Subcutaneous adipose tissue (tissue), 4 donors: ENCODE data around the gene B4GALT2. TPM values are rescaled to one million over a fixed set of nuclear protein-coding genes. Genes with fewer than 3 reads are reported as not detected.

Experiments used
- total RNA-seq, 4 donors: library from RNA; depleted of rRNA; stranded (reverse); fragments of >200 nt; gene quantifications; one replicate each; pipeline ENCODE4 v1.1.0, GENCODE V29; 2016
- TF ChIP-seq, protein P1 (sequence below): fragments of 450-650 bp; IDR thresholded peaks from one replicate; pipeline ENCODE4 v1.5.1; 2016; ENCODE audit warnings: low read depth, mild to moderate bottlenecking, control low read depth, antibody characterized with exemption, moderate library complexity

B4GALT2 gene
- total RNA-seq, 4 donors from 2014 or later = 21.1 to 44.3 (median 26.7) TPM

DNA sequence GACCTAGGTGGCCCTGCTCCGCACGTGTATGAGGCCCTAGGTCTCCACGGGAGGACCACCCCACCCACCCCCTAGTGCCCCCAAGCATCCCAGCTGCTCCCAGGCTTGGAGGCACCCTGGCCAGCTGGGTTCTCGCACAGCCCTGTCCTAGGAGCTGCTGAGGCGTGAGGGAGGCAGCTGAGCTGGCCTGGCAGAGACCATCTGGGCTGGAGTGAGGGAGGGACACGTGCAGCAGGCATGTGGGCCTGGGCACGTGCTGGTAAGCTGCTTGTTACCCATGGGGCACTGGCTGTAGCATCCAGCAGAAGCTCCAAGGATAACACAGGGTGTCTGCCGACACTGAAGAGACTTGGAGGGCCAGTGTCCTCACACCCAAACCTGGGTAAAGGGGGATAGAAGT, 42.1 kb downstream of the B4GALT2 start:
- TF ChIP-seq, protein P1, sequence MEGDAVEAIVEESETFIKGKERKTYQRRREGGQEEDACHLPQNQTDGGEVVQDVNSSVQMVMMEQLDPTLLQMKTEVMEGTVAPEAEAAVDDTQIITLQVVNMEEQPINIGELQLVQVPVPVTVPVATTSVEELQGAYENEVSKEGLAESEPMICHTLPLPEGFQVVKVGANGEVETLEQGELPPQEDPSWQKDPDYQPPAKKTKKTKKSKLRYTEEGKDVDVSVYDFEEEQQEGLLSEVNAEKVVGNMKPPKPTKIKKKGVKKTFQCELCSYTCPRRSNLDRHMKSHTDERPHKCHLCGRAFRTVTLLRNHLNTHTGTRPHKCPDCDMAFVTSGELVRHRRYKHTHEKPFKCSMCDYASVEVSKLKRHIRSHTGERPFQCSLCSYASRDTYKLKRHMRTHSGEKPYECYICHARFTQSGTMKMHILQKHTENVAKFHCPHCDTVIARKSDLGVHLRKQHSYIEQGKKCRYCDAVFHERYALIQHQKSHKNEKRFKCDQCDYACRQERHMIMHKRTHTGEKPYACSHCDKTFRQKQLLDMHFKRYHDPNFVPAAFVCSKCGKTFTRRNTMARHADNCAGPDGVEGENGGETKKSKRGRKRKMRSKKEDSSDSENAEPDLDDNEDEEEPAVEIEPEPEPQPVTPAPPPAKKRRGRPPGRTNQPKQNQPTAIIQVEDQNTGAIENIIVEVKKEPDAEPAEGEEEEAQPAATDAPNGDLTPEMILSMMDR = no peak

DNA sequence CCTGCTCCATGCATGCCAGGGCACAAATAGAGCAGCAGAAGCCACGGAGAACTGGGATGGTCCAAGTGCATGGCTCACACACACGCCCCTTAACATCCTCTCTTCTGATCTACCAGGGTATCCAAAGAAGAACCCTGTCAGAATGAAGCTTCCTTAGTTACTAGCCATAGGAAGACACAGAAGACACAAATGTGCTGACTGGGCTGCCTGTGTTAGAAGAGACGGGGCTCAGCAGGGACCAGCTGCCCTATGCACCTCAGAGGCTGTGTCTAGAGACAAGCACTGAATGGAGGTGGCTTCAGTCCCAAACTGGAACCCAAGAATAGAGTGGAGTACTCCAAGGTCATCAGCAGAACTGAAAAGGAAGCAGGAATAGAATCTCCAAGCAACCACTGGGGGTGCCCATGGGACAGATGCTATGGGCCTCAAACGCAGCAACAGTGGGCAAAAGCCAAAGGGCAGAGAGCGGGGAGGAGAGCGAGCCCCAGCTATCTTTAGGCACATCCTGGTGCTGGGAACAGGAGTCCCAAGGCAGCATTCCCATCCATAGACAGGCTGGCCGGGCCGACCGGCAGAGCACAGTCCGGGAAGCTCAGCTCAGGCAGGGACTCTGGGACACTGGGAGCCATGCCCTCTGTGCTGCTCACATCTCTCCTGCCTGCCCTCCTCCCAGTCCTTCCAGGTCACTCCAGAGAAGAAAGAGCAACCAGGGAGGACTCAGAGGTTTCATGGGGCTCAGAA, 42.7 kb downstream of the B4GALT2 start:
- TF ChIP-seq, protein P1 = no peak

DNA sequence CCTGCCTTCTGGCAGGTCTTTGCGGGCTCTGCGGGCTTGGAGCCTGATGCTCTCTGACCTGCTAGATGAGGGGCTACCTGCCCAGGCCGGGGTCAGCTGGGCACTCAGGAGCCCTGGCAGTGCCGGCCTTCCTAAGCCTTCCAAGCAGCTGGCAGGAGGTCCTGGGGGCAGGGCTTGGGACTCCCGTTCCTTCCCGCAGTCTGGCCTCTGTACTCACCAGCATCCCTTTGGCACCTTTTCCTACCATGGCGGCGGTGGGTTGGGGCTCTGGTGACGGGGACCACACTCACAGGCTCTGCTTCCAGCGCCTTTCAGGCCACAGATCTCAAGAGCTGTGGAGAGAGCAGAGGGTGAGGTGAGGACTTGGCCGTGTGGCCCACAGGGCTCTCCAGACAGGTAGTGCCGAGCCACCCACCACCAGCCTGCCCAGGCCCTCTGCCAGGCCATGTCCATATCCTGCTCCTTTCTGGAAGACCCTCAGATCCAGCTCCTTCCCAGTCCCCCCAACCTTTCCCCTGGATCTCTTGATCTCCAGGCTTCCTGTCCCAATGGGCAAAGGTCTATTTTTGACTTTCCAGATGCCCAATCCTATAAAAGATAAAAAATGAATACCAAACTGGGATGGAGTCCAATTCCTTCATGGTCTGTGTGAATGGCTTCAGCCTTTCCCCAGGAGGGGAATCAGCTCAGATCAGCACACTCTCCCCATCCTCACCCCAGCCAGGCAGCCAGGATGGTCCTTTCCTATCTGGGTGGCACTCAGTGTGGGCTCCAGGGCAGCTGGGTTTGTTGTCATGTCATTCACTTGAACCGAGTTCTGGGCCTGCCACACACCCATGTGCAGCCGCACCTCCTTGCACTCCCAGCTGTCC, 45.3 kb downstream of the B4GALT2 start:
- TF ChIP-seq, protein P1 = no peak

DNA sequence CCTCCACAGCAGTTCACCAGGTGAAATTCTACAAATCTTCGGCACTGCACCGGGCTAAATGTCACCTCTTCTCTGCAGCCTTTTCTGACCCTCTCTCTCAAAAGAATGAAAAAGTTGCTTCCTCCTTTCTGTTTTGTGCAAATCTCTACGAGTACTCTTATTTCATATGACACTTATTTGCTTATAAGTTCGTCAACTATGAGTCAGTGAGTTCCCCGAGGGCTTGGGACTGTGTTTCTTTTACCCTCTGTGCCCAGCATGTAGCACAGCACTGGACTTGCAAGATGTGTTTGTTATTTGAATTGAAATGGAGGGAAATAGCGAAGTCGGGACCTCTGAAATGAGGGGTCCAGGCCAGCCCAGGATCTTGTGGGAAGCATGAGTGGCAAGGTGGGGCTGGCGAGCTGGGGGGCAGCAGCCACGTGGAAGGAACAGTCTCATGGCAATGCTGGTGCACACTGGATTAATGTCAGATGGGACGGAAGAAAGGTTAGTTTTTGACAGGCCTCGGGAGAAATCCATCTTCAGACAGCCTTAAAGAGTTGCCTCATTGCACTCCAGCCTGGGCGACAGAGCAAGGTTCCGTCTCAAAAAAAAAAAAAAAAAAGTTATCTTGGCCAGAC, 46.0 kb downstream of the B4GALT2 start:
- TF ChIP-seq, protein P1 = no peak

DNA sequence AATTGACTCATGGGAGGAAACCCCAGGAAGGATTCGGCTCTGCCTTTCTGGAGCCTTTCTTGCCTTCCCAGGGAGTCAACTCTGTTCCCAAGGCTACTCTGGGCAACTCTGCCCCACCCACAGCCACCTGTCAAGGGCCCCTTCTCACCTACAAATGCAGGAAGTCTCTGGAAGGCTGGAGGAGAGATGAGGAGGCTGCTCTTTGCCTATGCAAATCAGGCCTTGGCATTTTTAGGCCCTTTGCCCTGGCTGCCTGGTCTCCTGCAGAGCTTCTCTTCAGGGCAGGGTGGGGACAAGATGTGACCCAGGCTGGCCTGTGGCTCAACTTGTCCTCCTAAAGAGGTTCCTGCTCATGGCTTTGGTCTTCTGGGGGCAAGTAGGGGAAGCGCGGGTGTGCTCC, 46.8 kb downstream of the B4GALT2 start:
- TF ChIP-seq, protein P1 = no peak

DNA sequence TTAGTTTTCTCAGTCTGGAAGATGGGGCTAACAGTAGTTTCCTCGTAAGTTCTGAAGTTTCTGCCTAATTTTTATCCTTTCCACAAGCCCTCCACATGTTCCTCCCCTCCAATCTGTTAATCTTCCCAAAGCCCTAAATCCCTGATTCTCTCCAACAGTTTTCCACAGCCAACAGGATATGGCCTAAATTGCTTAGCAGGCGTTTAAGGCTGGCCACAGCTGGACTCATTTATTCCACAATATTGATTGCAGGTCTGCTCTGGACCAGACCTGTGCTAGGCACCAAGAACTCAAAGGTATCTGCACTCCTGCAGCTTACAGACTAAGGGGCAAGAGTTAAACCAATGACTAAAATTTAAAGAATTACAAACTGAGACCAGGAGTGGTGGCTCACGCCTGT, 48.3 kb downstream of the B4GALT2 start:
- TF ChIP-seq, protein P1 = no peak

DNA sequence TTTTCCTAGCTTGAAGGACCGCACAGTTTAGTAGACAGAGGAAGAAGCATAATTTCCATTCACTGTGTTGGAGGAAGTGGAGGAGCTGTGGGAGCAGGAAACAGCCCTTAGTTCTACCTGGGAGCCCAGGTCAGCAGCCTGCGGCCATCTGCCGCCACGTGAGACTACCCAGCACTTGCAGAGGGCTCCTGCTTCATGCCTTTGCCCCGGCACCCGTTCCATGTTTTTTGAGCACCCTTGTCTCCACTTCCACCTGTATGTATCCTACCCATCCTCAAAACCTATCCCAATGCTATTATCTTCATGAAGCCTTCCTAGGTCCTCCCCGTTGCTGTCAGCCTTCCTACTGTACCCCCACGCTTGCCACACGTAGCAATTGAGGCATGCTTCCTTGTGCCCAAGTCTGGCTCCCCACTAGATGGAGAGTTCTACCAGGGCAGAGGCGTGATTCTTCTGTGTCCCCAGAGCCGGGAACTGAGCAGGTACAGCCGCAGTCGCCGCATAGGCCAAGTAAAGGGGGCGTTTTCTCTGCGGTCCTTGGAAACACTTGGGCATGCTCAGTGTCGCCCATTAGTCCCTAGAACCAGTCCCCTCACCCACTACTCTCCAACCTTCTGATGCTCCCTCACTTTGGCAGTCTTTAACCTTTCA, 50.4 kb downstream of the B4GALT2 start:
- TF ChIP-seq, protein P1 = no peak
